Neural progenitor cell (in vitro differentiated cells): ENCODE measurements around the gene AKAP9.

Source experiments
- CTCF ChIP-seq: fragments of 200-600 bp; sonication (generic); IDR thresholded peaks from 2 replicates; pipeline ENCODE4 v1.5.1; 2017; ENCODE audit warnings: antibody characterized with exemption, mild to moderate bottlenecking
- EZH2 ChIP-seq: fragments of 200-600 bp; sonication (generic); IDR thresholded peaks from 2 replicates; pipeline ENCODE4 v1.6.1; 2017; ENCODE audit warnings: antibody characterized with exemption, mild to moderate bottlenecking, moderate library complexity

- TF ChIP-seq CTCF, result no peak
- TF ChIP-seq EZH2, result no peak
Observed at GRCh38 chr7:91959023-91959422, 18.4 kb downstream of the AKAP9 start.
